ENCODE data around the gene APEH. TPM values are rescaled to one million over a fixed set of nuclear protein-coding genes. Genes with fewer than 3 reads are reported as not detected.

The APEH gene
- total and polyA plus RNA-seq, 2 of the 4 experiments (the other 2 are of a cell fraction), result 89.2 to 142 TPM

GRCh38 chr3:49733551-49733950 lies 59.4 kb downstream of the APEH start:
- intact Hi-C loops (cut with micrococcal nuclease), result no loop called here
- no CpG with 5 or more reads among the region's 1 CpG for WGBS, 2 experiments (ENCODE audit: extremely low coverage in 2 of 2, insufficient read length in 1 of 2)
- no peak for ATAC-seq (ENCODE audit: low read depth)
- DNase-seq, result no peak
- Histone ChIP-seq H2AK5ac (ENCODE audit: low read depth, low read length) (no peak overlapping the region), H4K5ac (ENCODE audit: low read depth, low read length) (no peak overlapping the region), H2AFZ (replicated peaks; ENCODE audit: low read length, poor library complexity) (no peak overlapping the region), H3K4me2 (ENCODE audit: low read depth, low read length) (no peak overlapping the region), H4K8ac (ENCODE audit: low read depth in 2 of 2, low read length in 2 of 2) (no peak overlapping the region), H3K27ac (ENCODE audit: insufficient read depth, low read length) (no peak overlapping the region), H3K23ac (ENCODE audit: low read depth, low read length) (no peak overlapping the region), H4K20me1 (ENCODE audit: insufficient read depth, low read length) (peaks cover 16% of the 10 kb centered on the region; the same call in 1 of the 2 replicates), H3K14ac (replicated peaks; ENCODE audit: low read depth, low read length) (no peak overlapping the region), H3K9me3 (ENCODE audit: control insufficient read depth, insufficient read depth, low read length) (no peaks in the 10 kb centered on the region), H3K18ac (ENCODE audit: low read depth, low read length) (no peak overlapping the region), H3K4me3 (ENCODE audit: insufficient read depth, low read depth, low read length) (no peak overlapping the region), H3K36me3 (ENCODE audit: control insufficient read depth, insufficient read depth, low read length) (peaks cover 49% of the 10 kb centered on the region), H4K91ac (ENCODE audit: insufficient read depth, low read depth, low read length) (no peak overlapping the region), H3K27me3 (ENCODE audit: control insufficient read depth, insufficient read depth, low read length) (no peaks in the 10 kb centered on the region), H2AK9ac (replicated peaks; ENCODE audit: low read depth, low read length, poor library complexity) (no peak overlapping the region), H2BK120ac (ENCODE audit: low read depth, low read length) (no peak overlapping the region), H2BK15ac (ENCODE audit: low read depth, low read length) (no peak overlapping the region), H3K4ac (ENCODE audit: low read depth, low read length) (no peak overlapping the region), H3K79me1 (ENCODE audit: low read depth in 1 of 2, low read length in 2 of 2) (peaks cover 9 to 52% of the 10 kb centered on the region in 2 experiments), H3K56ac (ENCODE audit: extremely low read depth, insufficient read depth, low read length) (no peak overlapping the region), H3K9ac (ENCODE audit: low read depth, low read length) (no peak overlapping the region), H2BK5ac (ENCODE audit: low read depth, low read length, poor library complexity, severe bottlenecking) (no peak overlapping the region), H2BK20ac (ENCODE audit: low read depth, low read length) (no peak overlapping the region), H3K9me1 (ENCODE audit: insufficient read depth, low read length) (peaks cover 18% of the 10 kb centered on the region), H3K4me1 (ENCODE audit: control insufficient read depth, insufficient read depth, low read length) (no peaks in the 10 kb centered on the region)
- no peak for TF ChIP-seq NFE2L2 (IDR thresholded peaks at IDR 0.05; ENCODE audit: low read depth, low read length)
- in situ Hi-C loops (cut with MboI; ENCODE audit: low sequenced_read_pairs), result no loop called here
- dilution Hi-C loops (cut with HindIII; ENCODE audit: low sequenced_read_pairs, unreplicated experiment), result no loop called here
- CTCF ChIA-PET, result no interaction called here
- BruUV-seq (replicated peaks), result no TSS peak
- POLR2A ChIA-PET (ENCODE audit: unreplicated experiment), result no interaction called here

Small RNA genes lying within 50 kb of the gene (microRNA-seq; reads per million reads assigned to microRNA genes)
- gene AMIGO3 (ENCODE audit: insufficient read depth, insufficient read length), result not detected

Small RNA genes lying within 50 kb of the gene (small RNA-seq; reads per million reads assigned to genes)
- gene AMIGO3, result 0 reads per million in 5 experiments

Other genes with a start within 250 kb of the APEH start
- gene NICN1, start 245.0 kb upstream of the APEH start, total RNA-seq (2012; rRNA removed), result 2.8 and 3.4 TPM in 2 replicates
- gene NICN1, start 245.0 kb upstream of the APEH start, polyA plus RNA-seq (2012; rRNA removed), result 8.0 and 11.4 TPM in 2 replicates
- 30.8 and 31.0 TPM in 2 replicates for gene DAG1, start 204.1 kb upstream of the APEH start, total RNA-seq (2012; rRNA removed)
- 40.2 and 41.0 TPM in 2 replicates for gene DAG1, start 204.1 kb upstream of the APEH start, polyA plus RNA-seq (2012; rRNA removed)
- under 0.01 TPM in 2 replicates for gene BSN, start 119.9 kb upstream of the APEH start, total RNA-seq (2012; rRNA removed)
- 0.03 and 0.04 TPM in 2 replicates for gene BSN, start 119.9 kb upstream of the APEH start, polyA plus RNA-seq (2012; rRNA removed)
- gene MST1, start 15.1 kb downstream of the APEH start, total RNA-seq (2012; rRNA removed), result 1.1 and 1.3 TPM in 2 replicates
- gene MST1, start 15.1 kb downstream of the APEH start, polyA plus RNA-seq (2012; rRNA removed), result 13.0 and 16.6 TPM in 2 replicates
- 10.8 and 13.4 TPM in 2 replicates for gene RNF123, start 15.2 kb downstream of the APEH start, total RNA-seq (2012; rRNA removed)
- gene RNF123, start 15.2 kb downstream of the APEH start, polyA plus RNA-seq (2012; rRNA removed), result 37.7 and 45.6 TPM in 2 replicates
- gene AMIGO3, start 45.3 kb downstream of the APEH start, total RNA-seq (2012; rRNA removed), result not detected in 2 replicates
- gene AMIGO3, start 45.3 kb downstream of the APEH start, polyA plus RNA-seq (2012; rRNA removed), result 1.5 and 2.7 TPM in 2 replicates
- gene GMPPB, start 49.6 kb downstream of the APEH start, total RNA-seq (2012; rRNA removed), result 35.8 and 37.3 TPM in 2 replicates
- 27.9 and 29.5 TPM in 2 replicates for gene GMPPB, start 49.6 kb downstream of the APEH start, polyA plus RNA-seq (2012; rRNA removed)
- 28.6 and 28.7 TPM in 2 replicates for gene IP6K1, start 112.2 kb downstream of the APEH start, total RNA-seq (2012; rRNA removed)
- 28.3 and 31.2 TPM in 2 replicates for gene IP6K1, start 112.2 kb downstream of the APEH start, polyA plus RNA-seq (2012; rRNA removed)
- not detected in 2 replicates for gene CDHR4, start 125.5 kb downstream of the APEH start, total RNA-seq (2012; rRNA removed)
- 0.07 TPM in 1 of 2 replicates, not detected in the other for gene CDHR4, start 125.5 kb downstream of the APEH start, polyA plus RNA-seq (2012; rRNA removed)
- 2.3 and 2.8 TPM in 2 replicates for gene INKA1, start 128.9 kb downstream of the APEH start, total RNA-seq (2012; rRNA removed)
- 4.5 and 5.4 TPM in 2 replicates for gene INKA1, start 128.9 kb downstream of the APEH start, polyA plus RNA-seq (2012; rRNA removed)
- gene UBA7, start 139.6 kb downstream of the APEH start, total RNA-seq (2012; rRNA removed), result 15.3 and 18.6 TPM in 2 replicates
- 57.0 and 57.8 TPM in 2 replicates for gene UBA7, start 139.6 kb downstream of the APEH start, polyA plus RNA-seq (2012; rRNA removed)
- 5.3 and 6.3 TPM in 2 replicates for gene TRAIP, start 182.2 kb downstream of the APEH start, total RNA-seq (2012; rRNA removed)
- gene TRAIP, start 182.2 kb downstream of the APEH start, polyA plus RNA-seq (2012; rRNA removed), result 9.2 and 10.0 TPM in 2 replicates
- gene CAMKV, start 195.6 kb downstream of the APEH start, total RNA-seq (2012; rRNA removed), result not detected in 2 replicates
- not detected in 2 replicates for gene CAMKV, start 195.6 kb downstream of the APEH start, polyA plus RNA-seq (2012; rRNA removed)
- under 0.01 TPM in 1 of 2 replicates, not detected in the other for gene MST1R, start 229.5 kb downstream of the APEH start, total RNA-seq (2012; rRNA removed)
- gene MST1R, start 229.5 kb downstream of the APEH start, polyA plus RNA-seq (2012; rRNA removed), result 0.10 and 0.14 TPM in 2 replicates